Measurements from ENCODE around the gene TTYH1. TPM values are rescaled to one million over a fixed set of nuclear protein-coding genes. Genes with fewer than 3 reads are reported as not detected.

TTYH1 gene
- total and polyA plus RNA-seq, 9 of the 15 experiments (the other 6 are each of a cell fraction or from before 2014, with no cell fraction given), result 0.08 TPM; not detected in 8

GRCh38 chr19:54461613-54462012 lies 46.3 kb downstream of the TTYH1 start (continued):
- TF ChIP-seq, protein P1, sequence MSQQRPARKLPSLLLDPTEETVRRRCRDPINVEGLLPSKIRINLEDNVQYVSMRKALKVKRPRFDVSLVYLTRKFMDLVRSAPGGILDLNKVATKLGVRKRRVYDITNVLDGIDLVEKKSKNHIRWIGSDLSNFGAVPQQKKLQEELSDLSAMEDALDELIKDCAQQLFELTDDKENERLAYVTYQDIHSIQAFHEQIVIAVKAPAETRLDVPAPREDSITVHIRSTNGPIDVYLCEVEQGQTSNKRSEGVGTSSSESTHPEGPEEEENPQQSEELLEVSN (IDR thresholded peaks at IDR 0.05; ENCODE audit: borderline replicate concordance in 1 of 2, extremely low read depth in 1 of 2, insufficient read depth in 1 of 2, insufficient read length in 1 of 2, low read depth in 1 of 2, low read length in 1 of 2, poor library complexity in 1 of 2, severe bottlenecking in 1 of 2), result no peak
- TF ChIP-seq, protein P2, sequence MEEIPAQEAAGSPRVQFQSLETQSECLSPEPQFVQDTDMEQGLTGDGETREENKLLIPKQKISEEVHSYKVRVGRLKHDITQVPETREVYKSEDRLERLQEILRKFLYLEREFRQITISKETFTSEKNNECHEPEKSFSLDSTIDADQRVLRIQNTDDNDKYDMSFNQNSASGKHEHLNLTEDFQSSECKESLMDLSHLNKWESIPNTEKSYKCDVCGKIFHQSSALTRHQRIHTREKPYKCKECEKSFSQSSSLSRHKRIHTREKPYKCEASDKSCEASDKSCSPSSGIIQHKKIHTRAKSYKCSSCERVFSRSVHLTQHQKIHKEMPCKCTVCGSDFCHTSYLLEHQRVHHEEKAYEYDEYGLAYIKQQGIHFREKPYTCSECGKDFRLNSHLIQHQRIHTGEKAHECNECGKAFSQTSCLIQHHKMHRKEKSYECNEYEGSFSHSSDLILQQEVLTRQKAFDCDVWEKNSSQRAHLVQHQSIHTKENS (CRISPR knock-in tag; IDR thresholded peaks at IDR 0.05), result no peak
- TF ChIP-seq TFAM (CRISPR knock-in tag; conservative IDR thresholded peaks at IDR 0.05), result no peak
- TF ChIP-seq TBL1XR1 (IDR thresholded peaks at IDR 0.05; ENCODE audit: low read length in 2 of 2), result no peak
- TF ChIP-seq ZNF212 (CRISPR knock-in tag; IDR thresholded peaks at IDR 0.05), result no peak
- TF ChIP-seq CHCHD3 (CRISPR knock-in tag; IDR thresholded peaks at IDR 0.05), result no peak
- TF ChIP-seq NFXL1 (CRISPR knock-in tag; IDR thresholded peaks at IDR 0.05), result no peak

DNA sequence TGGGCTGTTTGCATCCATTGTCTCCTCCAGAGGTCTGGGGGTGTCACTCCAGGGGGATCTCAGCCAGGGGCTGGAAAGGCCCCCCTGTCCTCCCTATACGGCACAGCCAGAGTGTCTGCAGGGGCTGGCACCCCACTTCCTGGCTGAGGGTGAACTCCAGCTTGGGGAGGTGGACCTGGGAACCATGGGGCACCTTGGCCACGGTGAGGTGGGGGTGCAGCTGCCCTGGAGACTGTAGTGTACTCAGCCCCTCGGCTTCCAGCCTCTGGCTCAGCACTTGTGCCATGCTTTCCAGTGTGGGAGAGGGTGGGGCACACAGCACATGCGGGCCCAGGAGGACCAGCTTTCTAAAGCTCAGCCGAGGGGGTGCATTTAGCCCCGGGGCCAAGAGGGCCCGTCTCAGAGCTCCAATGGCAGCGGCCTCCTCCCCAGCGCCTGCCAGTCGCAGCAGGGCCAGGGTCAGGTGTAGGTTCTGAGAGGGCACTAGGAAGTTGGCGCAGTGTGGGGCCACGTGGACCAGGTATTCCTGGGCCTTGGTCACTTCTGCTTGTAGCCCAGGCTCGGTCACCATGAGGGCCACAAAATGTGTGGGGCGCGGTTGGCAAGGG lies 46.9 kb downstream of the TTYH1 start:
- ATAC-seq (no peak), FAIRE-seq (no peak), DNase-seq (ENCODE audit: extremely low read depth in 1 of 4, low spot score in 3 of 4) (peak in 1 of 4 experiments; percentile 5)
- no peaks in the 10 kb centered on the region for H3K79me2 ChIP-seq (ENCODE audit: control insufficient read depth, insufficient read depth, low read length)
- H3K4me3 ChIP-seq, result no peak overlapping the region
- no peak overlapping the region for H3K27ac ChIP-seq (ENCODE audit: extremely low read depth, low read depth, low read length)
- H3K9me3 ChIP-seq (replicated peaks; ENCODE audit: control insufficient read depth, insufficient read depth, low read depth, low read length), result no peaks in the 10 kb centered on the region
- ChIA-PET POLR2A (interaction anchor here (2.0 to 2.1 kb wide), 2 partner anchors 8 to 14 kb away, joined by 11 to 34 read pairs; partner anchors contain the start of gene LENG8), CTCF (ENCODE audit: low intra/inter-chr PET ratio) (no interaction called here)
- H3K4me2 ChIP-seq (ENCODE audit: insufficient read depth, low read length), result no peak overlapping the region
- H3K27me3 ChIP-seq (ENCODE audit: control insufficient read depth in 2 of 2, insufficient read depth in 2 of 2, low read length in 2 of 2), result no peaks in the 10 kb centered on the region
- peaks cover 0 to 43% of the 10 kb centered on the region in 2 experiments; a peak in 2 of 5 replicates for H3K4me1 ChIP-seq (replicated peaks in 1 of 2; ENCODE audit: control insufficient read depth in 2 of 2, insufficient read depth in 2 of 2, low read length in 2 of 2)
- WGBS (ENCODE audit: insufficient coverage, low coverage, missing lambda C conversion rate), result 91% methylated on average over 15 of the region's 15 CpGs
- in situ Hi-C loops (cut with MboI) (no loop called here), intact Hi-C loops (cut with micrococcal nuclease) (no loop called here)
- peaks cover 14% of the 10 kb centered on the region; the same call in 1 of the 2 replicates for H4K20me1 ChIP-seq (replicated peaks; ENCODE audit: control insufficient read depth, insufficient read depth, low read length)
- H3K36me3 ChIP-seq (ENCODE audit: control insufficient read depth, insufficient read depth, low read length), result peaks cover 53% of the 10 kb centered on the region
- peak overlapping the region in 1 of 2 experiments; percentile 90; a peak in 2 of 4 replicates for H3K9ac ChIP-seq (ENCODE audit: insufficient read depth in 1 of 2, low read depth in 2 of 2, low read length in 2 of 2)
- BruUV-seq (replicated peaks), result TSS peak; percentile 75
- no peak overlapping the region for H2AFZ ChIP-seq (ENCODE audit: low read depth, low read length)
- no peaks in the 10 kb centered on the region for H3K9me1 ChIP-seq (ENCODE audit: control insufficient read depth, insufficient read depth, low read length)
- TF ChIP-seq DDX20 (tag; IDR thresholded peaks at IDR 0.05; ENCODE audit: low read depth) (no peak), TCF3 (CRISPR knock-in tag; IDR thresholded peaks at IDR 0.05) (no peak), LCOR (CRISPR knock-in tag; IDR thresholded peaks at IDR 0.05) (no peak)
- TF ChIP-seq, protein P3, sequence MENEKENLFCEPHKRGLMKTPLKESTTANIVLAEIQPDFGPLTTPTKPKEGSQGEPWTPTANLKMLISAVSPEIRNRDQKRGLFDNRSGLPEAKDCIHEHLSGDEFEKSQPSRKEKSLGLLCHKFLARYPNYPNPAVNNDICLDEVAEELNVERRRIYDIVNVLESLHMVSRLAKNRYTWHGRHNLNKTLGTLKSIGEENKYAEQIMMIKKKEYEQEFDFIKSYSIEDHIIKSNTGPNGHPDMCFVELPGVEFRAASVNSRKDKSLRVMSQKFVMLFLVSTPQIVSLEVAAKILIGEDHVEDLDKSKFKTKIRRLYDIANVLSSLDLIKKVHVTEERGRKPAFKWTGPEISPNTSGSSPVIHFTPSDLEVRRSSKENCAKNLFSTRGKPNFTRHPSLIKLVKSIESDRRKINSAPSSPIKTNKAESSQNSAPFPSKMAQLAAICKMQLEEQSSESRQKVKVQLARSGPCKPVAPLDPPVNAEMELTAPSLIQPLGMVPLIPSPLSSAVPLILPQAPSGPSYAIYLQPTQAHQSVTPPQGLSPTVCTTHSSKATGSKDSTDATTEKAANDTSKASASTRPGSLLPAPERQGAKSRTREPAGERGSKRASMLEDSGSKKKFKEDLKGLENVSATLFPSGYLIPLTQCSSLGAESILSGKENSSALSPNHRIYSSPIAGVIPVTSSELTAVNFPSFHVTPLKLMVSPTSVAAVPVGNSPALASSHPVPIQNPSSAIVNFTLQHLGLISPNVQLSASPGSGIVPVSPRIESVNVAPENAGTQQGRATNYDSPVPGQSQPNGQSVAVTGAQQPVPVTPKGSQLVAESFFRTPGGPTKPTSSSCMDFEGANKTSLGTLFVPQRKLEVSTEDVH (IDR thresholded peaks at IDR 0.05; ENCODE audit: low read depth, partially characterized antibody), result peak; percentile 26

Data from K562 (cell line).